HG02840 (cell line): Measurements from ENCODE around the gene TM4SF4.

Experiments
- ATAC-seq: cut with Tn5 transposase; IDR thresholded peaks from one replicate; pipeline ENCODE4 v1.9.1; 2021; ENCODE audit warnings: mild to moderate bottlenecking, moderate library complexity, moderate number of reproducible peaks; ENCODE audit not compliant: unreplicated experiment, low FRiP score

The TM4SF4 gene

DNA sequence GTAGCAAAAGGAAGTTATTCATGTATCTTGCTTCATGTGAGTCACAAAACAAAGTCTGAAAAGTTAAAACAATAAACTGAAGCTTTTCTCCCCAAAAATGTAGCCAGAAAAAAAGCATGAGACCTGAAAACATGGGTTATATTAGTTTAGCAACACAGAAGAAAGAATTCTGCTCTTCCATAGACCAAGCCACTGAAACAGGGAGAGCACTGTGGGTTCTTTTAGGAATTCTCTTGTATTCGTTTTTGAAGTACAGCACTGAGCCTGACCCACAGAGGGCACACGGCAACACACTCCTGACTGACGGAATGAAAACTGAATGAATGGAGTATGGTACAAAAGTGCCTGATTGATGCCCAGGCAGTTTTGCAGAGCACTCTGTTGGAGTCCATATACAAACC, 66.6 kb downstream of the TM4SF4 start:
- no peak for ATAC-seq

DNA sequence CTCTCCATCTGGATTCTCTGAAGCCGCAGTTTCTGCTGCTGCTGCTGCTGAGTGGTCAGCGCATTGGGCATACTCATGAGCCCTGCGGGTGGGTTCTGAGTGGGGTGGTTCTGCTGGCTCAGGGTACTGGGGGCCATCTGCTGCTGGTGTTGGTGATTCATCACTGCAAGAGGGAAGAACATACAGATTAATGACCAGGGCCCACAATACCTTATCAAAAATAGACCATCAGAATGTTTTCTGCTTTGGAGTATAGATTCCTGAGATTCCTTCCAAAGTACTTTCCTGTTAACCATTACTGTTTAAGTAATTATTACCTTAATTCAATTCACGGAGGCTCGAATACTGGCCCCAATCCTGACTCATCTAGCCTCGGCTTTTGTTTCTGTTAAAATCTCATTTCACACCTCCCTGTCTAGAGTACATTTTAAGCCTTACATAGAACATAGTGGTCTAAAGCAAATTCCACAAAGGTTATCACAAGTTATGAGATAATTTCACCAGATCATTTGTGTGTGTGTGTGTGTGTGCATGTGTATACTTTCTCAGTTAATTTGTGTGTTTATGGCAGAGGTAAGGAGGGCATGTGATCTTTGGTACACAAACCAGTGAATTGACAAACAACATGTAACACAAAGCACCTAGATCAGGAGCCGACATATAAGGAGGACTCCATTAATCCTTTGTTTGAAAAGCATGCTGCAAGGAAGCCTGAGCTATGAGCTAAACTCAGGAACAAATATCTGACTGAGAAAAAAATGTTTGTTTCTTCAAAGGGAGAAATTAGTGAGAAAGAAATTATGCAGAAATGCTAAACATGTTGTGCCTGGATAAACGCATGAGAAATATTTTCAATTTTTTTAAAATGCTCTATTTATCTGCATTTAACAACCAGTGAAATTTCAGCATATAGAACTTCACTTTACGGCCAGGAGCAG, 68.1 kb downstream of the TM4SF4 start:
- no peak for ATAC-seq

DNA sequence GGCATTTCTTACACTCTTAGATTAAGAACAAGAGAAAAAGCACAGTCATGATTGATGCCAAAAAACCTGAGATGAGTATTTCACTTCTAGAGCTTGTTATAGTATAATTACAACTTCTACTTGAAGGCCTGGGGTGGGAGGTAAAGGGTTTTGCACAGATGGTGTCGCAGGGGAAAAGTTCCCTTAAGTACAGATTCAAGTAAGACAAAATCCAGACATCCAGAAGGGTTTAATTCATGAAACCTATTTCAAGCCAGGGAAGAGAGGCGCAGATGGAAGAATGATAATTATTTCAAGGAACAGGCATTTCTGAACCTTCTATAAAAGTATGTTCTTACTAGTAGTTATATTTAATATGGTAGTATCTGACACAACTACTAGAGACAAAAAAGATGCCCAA, 70.6 kb downstream of the TM4SF4 start:
- ATAC-seq: no peak

DNA sequence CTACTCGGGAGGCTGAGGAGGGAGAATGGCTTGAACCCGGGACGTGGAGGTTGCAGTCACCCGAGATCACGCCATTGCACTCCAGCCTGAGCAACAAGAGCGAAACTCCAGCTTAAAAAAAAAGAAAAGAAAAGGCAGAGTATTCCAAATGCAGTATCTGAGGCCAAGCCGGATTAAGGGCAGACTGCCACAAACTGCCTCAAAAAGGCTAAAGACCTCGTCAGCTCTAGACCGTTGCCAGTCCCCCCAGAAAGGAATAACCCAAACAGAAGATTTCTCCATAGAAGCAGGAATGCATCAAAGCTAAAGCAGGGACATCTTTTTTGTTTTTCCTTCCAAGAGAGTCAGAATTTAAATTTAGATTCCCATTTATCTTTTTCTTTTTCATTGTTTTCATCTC, 72.9 kb downstream of the TM4SF4 start:
- no peak for ATAC-seq

DNA sequence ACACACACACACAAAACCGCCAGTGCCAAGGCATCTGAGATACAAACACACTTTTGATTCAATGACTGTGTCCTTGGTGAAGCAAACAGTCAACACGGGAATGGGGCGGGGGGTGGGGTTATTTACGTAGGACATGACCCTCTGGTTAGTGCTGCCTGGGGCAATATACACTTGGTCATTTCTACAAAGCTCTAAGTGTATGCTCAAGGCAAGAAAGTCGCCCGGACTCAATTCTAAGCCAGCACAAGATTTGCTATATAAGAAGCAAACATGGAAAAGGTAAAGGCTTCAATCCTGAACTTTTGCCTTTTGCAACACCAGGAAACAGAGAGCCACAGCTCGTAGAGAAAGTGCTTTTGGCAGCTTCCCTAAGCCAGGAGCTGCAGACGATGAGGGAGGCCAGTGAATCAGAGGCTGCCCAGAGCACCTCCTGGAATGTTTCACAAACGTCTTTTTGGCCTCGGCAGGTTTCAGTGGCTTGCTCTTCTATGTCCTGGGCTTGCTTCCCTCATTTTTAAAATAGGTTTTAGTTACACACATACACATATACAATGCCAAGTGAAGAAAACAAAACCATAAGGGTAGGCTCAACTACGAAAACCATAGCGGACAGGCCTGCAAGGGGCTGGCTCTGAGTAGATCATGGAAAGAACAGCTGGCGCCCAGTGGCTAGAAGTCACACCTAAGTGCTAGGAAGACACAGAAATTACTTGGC, 73.6 kb downstream of the TM4SF4 start:
- no peak for ATAC-seq

DNA sequence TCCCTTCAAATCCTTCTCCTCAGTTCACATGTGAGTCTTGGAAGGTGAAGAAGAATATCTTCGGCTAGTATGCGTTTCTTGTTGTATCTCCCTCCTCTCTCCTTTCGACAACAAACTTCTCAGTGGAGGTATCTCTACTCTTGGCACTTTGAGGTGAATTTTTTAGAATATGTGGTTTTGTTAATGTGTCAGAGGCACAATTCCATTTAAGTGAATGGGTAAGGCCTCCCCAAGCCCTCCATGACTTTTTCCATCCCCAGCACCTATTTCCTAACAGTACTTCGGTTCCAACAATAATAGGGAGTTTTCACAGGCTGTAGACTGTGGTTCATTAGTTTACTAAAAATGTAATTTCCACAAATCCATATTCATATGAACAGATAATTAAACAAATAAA, 74.2 kb downstream of the TM4SF4 start:
- no peak for ATAC-seq

DNA sequence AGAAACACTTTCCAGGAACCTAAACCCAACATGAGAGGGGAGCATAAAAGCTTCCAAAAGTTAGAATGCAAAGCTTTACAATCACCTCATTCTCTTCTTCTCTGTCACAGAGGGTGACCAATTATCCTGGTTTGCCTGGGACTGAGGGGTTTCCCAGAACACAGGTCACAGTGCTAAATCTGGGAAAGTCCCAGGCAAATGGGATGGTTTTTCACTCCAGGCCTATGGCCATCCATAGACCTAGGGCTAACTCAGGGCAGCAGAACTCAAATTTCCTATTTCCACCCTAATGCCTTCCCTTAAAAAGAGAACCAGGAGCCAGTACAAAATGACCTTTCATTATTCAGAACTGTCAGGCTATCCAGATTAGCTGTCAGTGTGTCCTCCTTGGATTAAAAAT, 77.0 kb downstream of the TM4SF4 start:
- ATAC-seq: no peak

DNA sequence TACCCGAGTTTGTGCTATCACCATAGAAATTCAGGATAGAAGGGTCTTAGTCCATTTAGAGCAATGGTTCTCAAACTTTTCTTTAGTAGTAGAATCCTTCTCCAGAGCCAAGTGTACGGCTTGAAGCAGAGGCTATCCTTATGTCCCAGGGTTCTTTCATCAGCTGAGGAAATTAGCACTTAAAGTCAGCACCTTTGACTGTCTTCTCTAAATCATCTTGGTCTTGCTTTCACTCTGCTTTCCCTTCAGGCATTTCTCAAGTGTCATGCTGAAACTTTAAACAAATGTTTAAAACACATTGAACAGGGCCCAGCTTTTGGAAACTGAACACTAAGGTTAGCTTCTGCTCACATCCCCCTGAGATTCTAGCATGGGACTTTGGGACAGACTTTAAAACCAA, 78.2 kb downstream of the TM4SF4 start:
- ATAC-seq: no peak
